Measurements from ENCODE around the gene CERCAM.
"Not testable (repeated sequence)": the region's sequence is repeated elsewhere in the genome, so short reads cannot be mapped to it uniquely, and the experiment has no call there.

CERCAM gene

GRCh38 chr9:128393145-128393775, 27.4 kb upstream of the CERCAM start:
- DNase-seq (ENCODE audit: low read depth) = no peak

- DNase-seq (ENCODE audit: low read depth) = no peak
Measured at GRCh38 chr9:128393970-128394369, 26.7 kb upstream of the CERCAM start.

- peak; percentile 59 for DNase-seq (ENCODE audit: low read depth)
Measured at GRCh38 chr9:128394379-128395168, 26.1 kb upstream of the CERCAM start.

GRCh38 chr9:128396970-128397613, 23.6 kb upstream of the CERCAM start:
- no peak for DNase-seq (ENCODE audit: low read depth)

GRCh38 chr9:128397831-128398230, 22.8 kb upstream of the CERCAM start:
- no peak for DNase-seq (ENCODE audit: low read depth)

GRCh38 chr9:128399861-128400260, 20.8 kb upstream of the CERCAM start:
- no peak for DNase-seq (ENCODE audit: low read depth)

GRCh38 chr9:128404560-128404959, 16.1 kb upstream of the CERCAM start:
- DNase-seq (ENCODE audit: low read depth) = no peak

GRCh38 chr9:128405077-128405779, 15.4 kb upstream of the CERCAM start:
- no peak for DNase-seq (ENCODE audit: low read depth)

GRCh38 chr9:128405780-128406171, 14.9 kb upstream of the CERCAM start:
- no peak for DNase-seq (ENCODE audit: low read depth)

- peak; percentile 56 for DNase-seq (ENCODE audit: low read depth)
Measured at GRCh38 chr9:128406848-128407391, 13.7 kb upstream of the CERCAM start.

GRCh38 chr9:128408963-128409431, 11.7 kb upstream of the CERCAM start:
- DNase-seq (ENCODE audit: low read depth) = no peak

- DNase-seq (ENCODE audit: low read depth) = no peak
Measured at GRCh38 chr9:128409450-128409849, 11.2 kb upstream of the CERCAM start.

- peak; percentile 41 for DNase-seq (ENCODE audit: low read depth)
Measured at GRCh38 chr9:128409978-128410377, 10.7 kb upstream of the CERCAM start.

GRCh38 chr9:128411364-128412119, 9.1 kb upstream of the CERCAM start:
- no peak for DNase-seq (ENCODE audit: low read depth)

GRCh38 chr9:128412120-128412790, 8.4 kb upstream of the CERCAM start:
- DNase-seq (ENCODE audit: low read depth) = peak; percentile 57

- not testable (repeated sequence) for DNase-seq (ENCODE audit: low read depth)
Measured at GRCh38 chr9:128413728-128414127, 6.9 kb upstream of the CERCAM start.

- no peak for DNase-seq (ENCODE audit: low read depth)
Measured at GRCh38 chr9:128414461-128414860, 6.2 kb upstream of the CERCAM start.

- DNase-seq (ENCODE audit: low read depth) = no peak
Measured at GRCh38 chr9:128415281-128415680, 5.4 kb upstream of the CERCAM start.

GRCh38 chr9:128416014-128416413, 4.6 kb upstream of the CERCAM start:
- no peak for DNase-seq (ENCODE audit: low read depth)

- no peak for DNase-seq (ENCODE audit: low read depth)
Measured at GRCh38 chr9:128416432-128417019, 4.1 kb upstream of the CERCAM start.
